MM.1S (cell line): Measurements from ENCODE around the gene SLC8A1.

ENCODE experiments used
- DNase-seq: peaks from one replicate; pipeline ENCODE4 v3.0.0-alpha.2; 2015
- H2AFZ ChIP-seq: fragments of 300-600 bp; sonication (generic); 2 replicates; pipeline ENCODE4 v1.6.0; 2016; ENCODE audit warnings: antibody characterized with exemption, low read length
- H3F3A ChIP-seq: fragments of 300-600 bp; sonication (generic); 2 replicates; pipeline ENCODE4 v1.6.1; 2016; ENCODE audit warnings: mild to moderate bottlenecking, antibody characterized with exemption, low read length, moderate library complexity, mixed read lengths; ENCODE audit not compliant: insufficient read depth
- H3K27ac ChIP-seq: fragments of 300-600 bp; sonication (generic); 2 replicates; pipeline ENCODE4 v1.5.1; 2016; ENCODE audit warnings: mild to moderate bottlenecking, low read length
- H3K27me3 ChIP-seq: fragments of 300-600 bp; sonication (generic); replicated peaks from 2 replicates; pipeline ENCODE4 v1.6.0; 2016; ENCODE audit warnings: low read length; ENCODE audit not compliant: insufficient read depth
- H3K36me3 ChIP-seq: fragments of 300-600 bp; sonication (generic); replicated peaks from 2 replicates; pipeline ENCODE4 v1.6.1; 2016; ENCODE audit warnings: mild to moderate bottlenecking, low read length, mixed read lengths; ENCODE audit not compliant: insufficient read depth
- H3K4me1 ChIP-seq: fragments of 300-600 bp; sonication (generic); 2 replicates; pipeline ENCODE4 v1.6.1; 2016; ENCODE audit warnings: low read length, mixed read lengths
- H3K4me2 ChIP-seq: fragments of 300-600 bp; sonication (generic); 2 replicates; pipeline ENCODE4 v1.6.0; 2016; ENCODE audit warnings: low read depth, low read length
- H3K4me3 ChIP-seq: fragments of 300-600 bp; sonication (generic); 2 replicates; pipeline ENCODE4 v1.5.1; 2016; ENCODE audit warnings: low read length, mixed read lengths
- H3K79me2 ChIP-seq: fragments of 300-600 bp; sonication (generic); 2 replicates; pipeline ENCODE4 v1.6.1; 2016; ENCODE audit warnings: mixed run types, low read length, mixed read lengths
- H3K9ac ChIP-seq: fragments of 300-600 bp; sonication (generic); 2 replicates; pipeline ENCODE4 v1.6.1; 2016; ENCODE audit warnings: low read length, mixed read lengths
- H3K9me2 ChIP-seq: fragments of 300-600 bp; sonication (generic); replicated peaks from 2 replicates; pipeline ENCODE4 v1.6.1; 2016; ENCODE audit warnings: mild to moderate bottlenecking, low read length, mixed read lengths; ENCODE audit not compliant: insufficient read depth
- H3K9me3 ChIP-seq: fragments of 300-600 bp; sonication (generic); replicated peaks from 2 replicates; pipeline ENCODE4 v1.6.1; 2016; ENCODE audit warnings: mild to moderate bottlenecking, low read length, mixed read lengths; ENCODE audit not compliant: insufficient read depth
- H4K20me1 ChIP-seq: fragments of 300-600 bp; sonication (generic); 2 replicates; pipeline ENCODE4 v1.6.1; 2016; ENCODE audit warnings: mild to moderate bottlenecking, low read length, moderate library complexity, mixed read lengths; ENCODE audit not compliant: insufficient read depth
- CTCF ChIP-seq: fragments of 300-600 bp; sonication (generic); IDR thresholded peaks from 2 replicates; pipeline ENCODE4 v1.5.1; 2016; ENCODE audit warnings: antibody characterized with exemption, low read length, mixed read lengths
- EZH2 ChIP-seq: fragments of 300-600 bp; sonication (generic); optimal IDR thresholded peaks from 2 replicates; pipeline ENCODE3; 2017; ENCODE audit warnings: low read depth, mild to moderate bottlenecking, antibody characterized with exemption, low read length, mixed read lengths
- EZH2phosphoT487 ChIP-seq: fragments of 300-600 bp; sonication (generic); IDR thresholded peaks from 2 replicates; pipeline ENCODE4 v1.6.1; 2018; ENCODE audit warnings: antibody characterized with exemption, low read length

SLC8A1 gene

GRCh38 chr2:40410695-40411094, 41.2 kb downstream of the SLC8A1 start:
- Histone ChIP-seq H3K9me2 (no peaks in the 10 kb centered on the region), H3K4me2 (no peak overlapping the region), H3K27ac (no peak overlapping the region), H3K27me3 (no peaks in the 10 kb centered on the region), H3K9ac (no peak overlapping the region), H2AFZ (no peak overlapping the region), H3F3A (no peaks in the 10 kb centered on the region), H3K9me3 (no peaks in the 10 kb centered on the region), H3K4me1 (no peaks in the 10 kb centered on the region), H3K36me3 (no peaks in the 10 kb centered on the region), H4K20me1 (no peaks in the 10 kb centered on the region), H3K79me2 (no peaks in the 10 kb centered on the region), H3K4me3 (no peak overlapping the region)
- no peak for DNase-seq
- TF ChIP-seq EZH2phosphoT487, result no peak
- no peak for TF ChIP-seq EZH2
- TF ChIP-seq CTCF, result no peak

- Histone ChIP-seq H3K27ac (no peak overlapping the region), H3K4me1 (0 out of 2 replicates have a peak, but pooled peaks cover 4% of the 10 kb centered on the region), H2AFZ (no peak overlapping the region), H3K36me3 (no peaks in the 10 kb centered on the region), H3K4me3 (no peak overlapping the region), H4K20me1 (no peaks in the 10 kb centered on the region), H3K9me3 (no peaks in the 10 kb centered on the region), H3K79me2 (no peaks in the 10 kb centered on the region), H3K27me3 (no peaks in the 10 kb centered on the region), H3K9me2 (no peaks in the 10 kb centered on the region), H3K9ac (no peak overlapping the region), H3K4me2 (no peak overlapping the region), H3F3A (no peaks in the 10 kb centered on the region)
- no peak for DNase-seq
- TF ChIP-seq EZH2phosphoT487 (no peak), CTCF (no peak), EZH2 (no peak)
Observed at GRCh38 chr2:40409734-40410133, 42.2 kb downstream of the SLC8A1 start.

GRCh38 chr2:40406485-40407289, 45.2 kb downstream of the SLC8A1 start:
- Histone ChIP-seq H3K79me2 (no peaks in the 10 kb centered on the region), H3K9me2 (no peaks in the 10 kb centered on the region), H3K36me3 (no peaks in the 10 kb centered on the region), H3K27me3 (no peaks in the 10 kb centered on the region), H3K9ac (no peak overlapping the region), H4K20me1 (no peaks in the 10 kb centered on the region), H3K4me1 (0 out of 2 replicates have a peak, but pooled peaks cover 9% of the 10 kb centered on the region), H3F3A (no peaks in the 10 kb centered on the region), H3K27ac (no peak overlapping the region), H2AFZ (no peak overlapping the region), H3K4me3 (no peak overlapping the region), H3K9me3 (no peaks in the 10 kb centered on the region), H3K4me2 (no peak overlapping the region)
- no peak for DNase-seq
- TF ChIP-seq EZH2 (no peak), EZH2phosphoT487 (no peak), CTCF (no peak)
